SK-N-MC (cell line): Measurements from ENCODE around the gene RFX2.

Source experiments
- EZH2 ChIP-seq: fragments of 200-600 bp; sonication (generic); IDR thresholded peaks from one replicate; pipeline ENCODE4 v1.6.1; 2017; ENCODE audit warnings: antibody characterized with exemption
- POLR2AphosphoS5 ChIP-seq: IDR thresholded peaks from 2 replicates; pipeline ENCODE4 v1.6.1; 2012; ENCODE audit warnings: mild to moderate bottlenecking, low read depth, low read length, borderline replicate concordance

DNA sequence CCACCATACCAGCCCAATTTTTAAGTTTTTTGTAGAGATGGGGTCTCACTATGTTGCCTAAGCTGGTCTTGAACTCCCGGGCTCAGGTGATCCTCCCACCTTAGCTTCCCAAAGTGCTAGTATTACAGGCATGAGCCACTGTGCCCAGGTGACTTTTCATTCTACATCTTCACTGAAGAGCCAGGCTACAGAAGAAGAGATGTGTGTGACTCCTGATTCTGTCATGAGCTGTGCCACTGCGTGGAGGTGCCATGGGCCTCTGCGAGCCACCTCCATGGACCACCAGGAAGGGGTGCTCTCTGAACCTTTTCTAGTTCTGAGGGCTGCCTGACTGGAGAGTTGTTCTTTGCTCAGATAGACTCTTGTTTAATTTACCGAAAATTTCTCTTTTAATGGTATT is 75.8 kb downstream of the RFX2 start:
- TF ChIP-seq POLR2AphosphoS5 (no peak), EZH2 (no peak)
